Muscle layer of duodenum (tissue), 2 donors: ENCODE measurements around the gene TTF1.
A peak's percentile ranks its signal among the peaks of the same experiment; 100 is the strongest.
"Not testable (repeated sequence)": the region's sequence is repeated elsewhere in the genome, so short reads cannot be mapped to it uniquely, and the experiment has no call there.

Source experiments
- H3K27ac ChIP-seq: one replicate; pipeline ENCODE4 v1.7.0; 2013; ENCODE audit warnings: mild to moderate bottlenecking, low read length
- H3K27me3 ChIP-seq: one replicate; pipeline ENCODE4 v1.7.0; 2013; ENCODE audit warnings: low read depth, mild to moderate bottlenecking, control low read depth, low read length
- H3K36me3 ChIP-seq, 2 donors: one replicate each; pipeline ENCODE4 v1.7.0; 2013; ENCODE audit warnings: low read length in 2 of 2, control low read depth in 1 of 2, mild to moderate bottlenecking in 1 of 2; ENCODE audit not compliant: insufficient read depth in 2 of 2, control insufficient read depth in 1 of 2
- H3K4me1 ChIP-seq, 2 donors: one replicate each; pipeline ENCODE4 v1.7.0; 2013; ENCODE audit warnings: low read length in 2 of 2, mild to moderate bottlenecking in 2 of 2, control low read depth in 1 of 2, moderate library complexity in 1 of 2; ENCODE audit not compliant: insufficient read depth in 2 of 2, control insufficient read depth in 1 of 2
- H3K4me3 ChIP-seq, 2 donors: one replicate each; pipeline ENCODE4 v1.7.0; 2013; ENCODE audit warnings: low read length in 2 of 2, low read depth in 1 of 2, mild to moderate bottlenecking in 1 of 2
- H3K9me3 ChIP-seq, 2 donors: one replicate each; pipeline ENCODE4 v1.7.0; 2013; ENCODE audit warnings: low read length in 2 of 2, control low read depth in 1 of 2, mild to moderate bottlenecking in 1 of 2; ENCODE audit not compliant: control insufficient read depth in 1 of 2
- donor health status: healthy.

The TTF1 gene

DNA sequence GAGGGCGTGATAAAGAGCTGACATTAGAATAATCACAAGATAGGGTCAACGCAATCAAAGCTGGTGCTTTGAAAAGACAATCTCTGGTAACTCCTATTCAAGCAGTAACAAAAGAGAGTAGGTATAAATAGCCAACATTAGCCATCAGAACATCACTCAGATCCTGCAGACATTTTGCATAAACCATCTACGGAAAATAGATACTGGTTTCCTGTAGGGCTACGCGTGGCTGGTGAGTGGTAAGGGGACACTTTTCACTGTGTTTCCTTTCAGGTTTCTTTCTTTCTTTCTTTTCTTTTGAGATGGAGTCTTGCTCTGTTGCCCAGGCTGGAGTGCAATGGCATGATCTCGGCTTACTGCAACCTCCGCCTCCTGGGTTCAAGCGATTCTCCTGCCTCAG lies 22.3 kb downstream of the TTF1 start:
- no peaks in the 10 kb centered on the region for H3K9me3 ChIP-seq
- no peaks in the 10 kb centered on the region for H3K27me3 ChIP-seq
- no peaks in the 10 kb centered on the region for H3K4me1 ChIP-seq
- no peak overlapping the region for H3K4me3 ChIP-seq
- peaks cover 45 to 76% of the 10 kb centered on the region in 2 donors for H3K36me3 ChIP-seq
- no peak overlapping the region for H3K27ac ChIP-seq

DNA sequence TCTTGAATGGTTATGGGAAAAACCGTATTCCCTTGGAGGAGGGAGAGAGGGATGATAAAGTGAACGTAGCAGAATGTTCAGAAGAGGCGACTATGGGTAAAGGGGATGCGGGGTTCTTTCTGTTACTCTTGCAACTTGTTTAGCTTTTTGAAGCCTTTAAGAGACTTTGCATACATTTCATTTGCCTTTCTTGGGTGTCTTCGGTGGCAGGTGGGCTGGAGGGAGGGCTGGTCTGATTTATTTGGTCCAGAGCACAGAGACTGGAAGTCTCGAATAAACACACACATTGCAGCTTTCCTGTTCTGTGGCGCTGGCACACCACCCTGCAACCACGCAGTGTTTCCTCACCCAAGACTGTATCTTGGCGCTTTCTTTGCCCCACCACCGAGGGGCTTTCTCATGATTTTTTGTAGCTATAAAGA lies 23.2 kb downstream of the TTF1 start:
- H3K4me3 ChIP-seq = no peak overlapping the region
- H3K27me3 ChIP-seq = no peaks in the 10 kb centered on the region
- no peaks in the 10 kb centered on the region for H3K4me1 ChIP-seq
- H3K9me3 ChIP-seq = no peaks in the 10 kb centered on the region
- peaks cover 48 to 72% of the 10 kb centered on the region in 2 donors for H3K36me3 ChIP-seq
- no peak overlapping the region for H3K27ac ChIP-seq

DNA sequence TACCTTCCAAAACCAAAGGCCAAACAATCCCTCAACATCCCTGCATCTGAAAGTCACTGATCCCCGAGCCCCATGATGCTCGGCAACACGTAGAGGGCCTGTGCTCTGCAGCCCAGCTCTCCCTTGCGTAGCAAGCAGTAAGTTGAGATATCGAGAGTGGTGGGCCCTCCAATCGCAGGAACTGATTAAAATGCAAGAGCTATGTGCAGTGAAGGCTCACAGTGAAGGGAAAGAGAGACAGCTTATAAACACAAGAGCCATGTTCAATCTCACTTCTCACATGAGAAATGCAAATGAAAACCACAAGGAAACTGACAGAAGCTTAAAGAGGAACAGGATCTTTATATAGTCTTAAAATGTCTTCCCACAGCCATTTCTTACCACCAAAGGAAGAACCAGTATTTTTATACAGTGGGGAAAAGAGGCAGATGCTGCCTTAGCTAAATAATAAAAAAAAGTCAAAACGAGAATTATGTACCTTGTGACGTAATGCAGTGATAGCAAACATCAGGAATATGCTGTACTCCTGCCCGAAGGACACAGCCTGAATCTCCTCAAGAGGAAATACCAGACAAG lies 24.6 kb downstream of the TTF1 start:
- H3K27me3 ChIP-seq = no peaks in the 10 kb centered on the region
- H3K4me1 ChIP-seq = no peaks in the 10 kb centered on the region
- H3K36me3 ChIP-seq = peaks cover 41 to 72% of the 10 kb centered on the region in 2 donors
- no peak overlapping the region for H3K27ac ChIP-seq
- H3K4me3 ChIP-seq = no peak overlapping the region
- no peaks in the 10 kb centered on the region for H3K9me3 ChIP-seq

DNA sequence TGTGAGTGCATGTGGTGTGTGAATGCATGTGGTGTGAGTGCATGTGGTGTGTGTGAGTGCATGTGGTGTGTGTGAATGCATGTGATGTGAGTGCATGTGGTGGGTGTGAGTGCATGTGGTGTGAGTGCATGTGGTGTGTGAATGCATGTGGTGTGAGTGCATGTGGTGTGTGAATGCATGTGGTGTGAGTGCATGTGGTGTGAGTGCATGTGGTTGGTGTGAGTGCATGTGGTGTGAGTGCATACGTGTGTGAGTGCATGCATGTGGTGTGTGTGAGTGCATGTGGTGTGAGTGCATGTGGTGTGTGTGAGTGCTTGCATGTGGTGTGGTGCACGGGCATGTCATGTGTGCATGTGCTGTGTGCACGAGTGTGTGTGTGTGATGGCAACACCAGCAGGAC lies 28.2 kb downstream of the TTF1 start:
- not testable (repeated sequence) for H3K4me1 ChIP-seq, H3K4me3 ChIP-seq, H3K27ac ChIP-seq, H3K9me3 ChIP-seq, H3K27me3 ChIP-seq
- peaks cover 34 to 61% of the 10 kb centered on the region in 2 donors for H3K36me3 ChIP-seq

DNA sequence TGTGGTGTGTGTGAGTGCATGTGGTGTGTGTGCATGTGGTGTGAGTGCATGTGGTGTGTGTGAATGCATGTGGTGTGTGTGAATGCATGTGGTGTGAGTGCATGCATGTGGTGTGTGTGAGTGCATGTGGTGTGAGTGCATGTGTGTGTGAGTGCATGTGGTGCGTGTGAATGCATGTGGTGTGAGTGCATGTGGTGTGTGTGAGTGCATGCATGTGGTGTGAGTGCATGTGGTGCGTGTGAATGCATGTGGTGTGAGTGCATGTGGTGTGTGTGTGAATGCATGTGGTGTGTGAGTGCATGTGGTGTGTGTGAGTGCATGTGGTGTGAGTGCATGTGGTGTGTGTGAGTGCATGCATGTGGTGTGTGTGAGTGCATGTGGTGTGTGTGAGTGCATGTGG lies 28.9 kb downstream of the TTF1 start:
- H3K4me1 ChIP-seq, H3K27me3 ChIP-seq, H3K4me3 ChIP-seq, H3K9me3 ChIP-seq, H3K27ac ChIP-seq: not testable (repeated sequence)
- H3K36me3 ChIP-seq = peaks cover 34 to 56% of the 10 kb centered on the region in 2 donors

DNA sequence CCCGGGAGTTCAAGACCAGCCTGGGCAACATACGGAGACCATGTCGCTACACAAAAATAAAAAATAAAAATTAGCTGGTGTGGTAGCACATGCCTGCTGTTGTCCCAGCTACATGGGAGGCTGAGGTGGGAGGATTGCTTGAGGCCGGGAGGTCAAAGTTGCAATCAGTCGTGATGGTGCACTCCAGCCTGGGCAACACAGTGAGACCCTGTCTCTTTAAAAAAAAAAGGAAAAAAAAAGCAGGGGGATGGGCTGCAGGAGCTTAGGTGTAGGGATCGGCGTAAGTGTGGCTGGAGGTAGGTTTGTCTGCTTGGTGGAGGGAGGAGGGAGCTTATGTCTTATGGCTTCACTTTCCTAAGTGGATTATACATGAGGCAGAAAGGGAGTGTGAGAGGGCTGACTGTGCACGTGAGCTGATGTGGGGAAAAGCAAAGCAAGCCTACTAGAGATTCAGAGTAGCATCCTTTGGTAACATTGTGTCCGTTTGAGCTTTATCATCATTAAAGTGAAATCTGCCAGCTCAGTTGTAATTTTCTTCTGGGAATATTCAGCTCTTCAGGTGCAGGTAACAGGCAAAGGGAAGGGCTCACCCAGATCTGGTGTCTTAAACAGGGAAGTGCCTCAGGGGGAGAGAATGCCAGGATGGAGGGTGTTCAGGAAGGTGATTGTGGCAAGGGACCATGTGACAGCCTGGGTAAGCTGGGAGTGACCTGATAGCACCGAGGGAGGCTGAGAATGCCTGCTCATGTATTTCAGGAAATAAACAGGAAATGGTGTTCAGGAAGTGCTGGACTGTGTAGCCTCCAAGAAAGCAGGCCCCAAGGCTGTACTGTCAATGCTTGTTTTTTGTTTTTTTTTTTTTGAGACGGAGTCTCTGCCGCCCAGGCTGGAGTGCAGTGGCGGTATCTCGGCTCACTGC lies 34.2 kb downstream of the TTF1 start:
- Histone ChIP-seq H3K4me3 (no peak overlapping the region), H3K36me3 (peaks cover 23 to 26% of the 10 kb centered on the region in 2 donors), H3K9me3 (no peaks in the 10 kb centered on the region), H3K27me3 (no peaks in the 10 kb centered on the region), H3K27ac (peak overlapping the region; percentile 45), H3K4me1 (no peaks in the 10 kb centered on the region)

DNA sequence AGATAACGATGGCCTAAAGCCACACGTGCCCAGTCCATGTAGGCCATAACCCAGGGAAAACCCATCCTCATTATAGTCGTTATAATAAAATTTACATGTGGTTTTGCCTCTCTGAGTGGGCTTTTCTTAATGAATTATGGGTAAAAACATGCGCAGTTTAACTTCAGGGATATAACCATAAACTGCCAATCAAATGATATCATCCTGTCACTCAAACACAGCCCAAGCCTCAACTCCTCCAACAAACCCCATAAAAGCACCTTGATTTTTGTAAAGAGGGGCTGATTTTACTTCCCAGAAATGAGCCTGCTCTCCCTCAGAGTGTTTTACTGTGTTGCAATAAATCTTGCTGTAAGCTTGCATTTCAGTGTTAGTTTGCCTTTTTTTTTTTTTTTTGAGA lies 36.0 kb downstream of the TTF1 start:
- Histone ChIP-seq H3K4me3 (no peak overlapping the region), H3K27me3 (no peaks in the 10 kb centered on the region)

DNA sequence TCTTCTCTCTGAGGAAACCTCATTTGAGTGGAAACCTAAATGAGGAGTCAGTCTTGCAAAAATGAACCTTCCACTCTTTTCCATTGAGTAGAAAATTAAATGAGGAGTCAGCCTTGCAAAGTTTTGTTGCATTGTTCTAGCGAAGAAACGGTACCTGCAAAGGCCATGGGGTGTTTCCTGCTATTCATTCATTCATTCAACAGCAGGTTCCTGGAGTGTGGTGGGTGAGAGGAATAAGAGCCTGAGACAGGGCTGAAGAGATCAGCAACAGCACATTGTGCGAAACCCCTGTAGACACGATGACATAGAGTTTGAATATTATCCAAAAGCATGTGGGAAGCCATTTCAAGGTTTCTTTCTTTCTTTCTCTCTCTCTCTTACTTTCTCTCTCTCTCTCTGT lies 37.2 kb downstream of the TTF1 start:
- Histone ChIP-seq H3K27me3 (no peaks in the 10 kb centered on the region), H3K36me3 (no peaks in the 10 kb centered on the region), H3K4me1 (no peaks in the 10 kb centered on the region), H3K9me3 (no peaks in the 10 kb centered on the region), H3K4me3 (no peak overlapping the region), H3K27ac (no peak overlapping the region)

More for the DNA sequence above, 36.0 kb downstream of the TTF1 start:
- Histone ChIP-seq H3K27ac (no peak overlapping the region), H3K9me3 (no peaks in the 10 kb centered on the region), H3K36me3 (peaks cover 6 to 8% of the 10 kb centered on the region in 2 donors), H3K4me1 (no peaks in the 10 kb centered on the region)

DNA sequence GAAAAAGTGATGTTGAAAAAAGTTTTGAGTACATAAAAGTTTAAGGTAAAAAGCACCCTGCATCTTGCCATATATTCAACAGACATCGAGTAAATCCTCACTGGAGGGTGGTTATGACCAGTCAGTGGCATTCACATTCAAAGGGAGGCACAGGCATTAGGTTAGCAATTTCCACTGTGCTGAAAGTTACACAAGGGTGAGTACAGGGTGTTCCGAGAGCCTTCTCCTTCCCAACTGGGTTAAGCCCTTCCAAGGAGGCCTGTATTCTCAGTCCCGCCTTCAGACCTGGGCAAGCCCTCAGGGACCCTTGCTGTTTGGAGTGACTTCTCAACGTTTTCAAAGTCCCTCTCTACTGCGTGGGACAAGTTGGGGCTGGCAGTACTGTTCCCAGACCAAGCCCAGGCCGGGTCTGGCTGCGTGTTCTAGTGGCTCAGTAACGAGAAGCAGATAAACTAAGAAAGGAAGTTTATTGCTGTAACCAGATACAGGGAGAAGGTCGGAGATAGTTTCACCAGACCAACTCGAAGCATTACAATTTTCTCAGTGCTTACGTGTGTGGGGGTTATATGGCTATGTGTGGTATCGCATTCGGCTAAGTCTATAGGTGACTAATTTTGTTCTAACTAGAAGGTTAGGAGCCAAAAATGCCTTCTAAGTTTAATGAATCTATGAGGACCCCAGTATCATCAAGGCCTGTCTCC lies 38.9 kb downstream of the TTF1 start:
- Histone ChIP-seq H3K4me1 (no peaks in the 10 kb centered on the region), H3K27ac (no peak overlapping the region), H3K27me3 (no peaks in the 10 kb centered on the region), H3K9me3 (no peaks in the 10 kb centered on the region), H3K36me3 (no peaks in the 10 kb centered on the region), H3K4me3 (no peak overlapping the region)

DNA sequence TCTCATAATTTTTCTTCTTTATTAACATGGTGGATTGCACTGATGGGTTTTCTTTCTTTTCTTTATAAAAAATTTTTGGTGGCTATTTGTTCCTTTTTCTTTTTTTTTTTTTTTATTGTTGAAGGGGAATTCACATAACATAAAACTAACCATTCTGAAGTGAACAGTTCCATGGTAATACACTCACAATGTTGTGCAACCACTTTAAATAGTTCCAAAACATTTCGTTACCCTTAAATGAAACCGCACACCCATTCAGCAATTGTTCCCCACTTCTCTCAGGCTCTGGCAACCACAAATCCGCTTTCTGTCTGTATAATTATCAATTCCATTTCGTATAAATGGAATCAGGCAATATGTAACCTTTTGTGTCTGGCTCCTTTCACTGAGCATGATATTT lies 40.2 kb downstream of the TTF1 start:
- no peaks in the 10 kb centered on the region for H3K4me1 ChIP-seq
- H3K27ac ChIP-seq = no peak overlapping the region
- H3K27me3 ChIP-seq = no peaks in the 10 kb centered on the region
- no peaks in the 10 kb centered on the region for H3K9me3 ChIP-seq
- H3K36me3 ChIP-seq = no peaks in the 10 kb centered on the region
- no peak overlapping the region for H3K4me3 ChIP-seq

DNA sequence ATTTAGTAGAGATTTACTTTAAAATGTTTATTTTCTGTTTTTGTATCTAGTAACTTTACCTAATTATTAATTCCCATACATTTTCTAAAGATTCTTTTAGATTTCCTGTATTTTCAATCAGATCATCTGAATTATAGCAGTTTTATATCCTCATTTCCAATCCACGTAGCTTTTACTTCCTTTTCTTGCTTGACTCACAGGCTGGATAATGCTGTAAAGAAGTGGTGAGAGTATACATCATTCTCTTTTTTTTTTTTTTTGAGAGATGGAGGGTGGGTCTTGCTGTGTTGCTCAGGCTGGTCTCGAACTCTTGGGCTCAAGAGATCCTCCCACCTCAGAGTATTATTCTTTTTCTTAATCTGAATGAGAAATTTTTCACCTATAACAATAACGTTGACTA lies 40.7 kb downstream of the TTF1 start:
- no peaks in the 10 kb centered on the region for H3K36me3 ChIP-seq
- H3K4me3 ChIP-seq = no peak overlapping the region
- no peaks in the 10 kb centered on the region for H3K27me3 ChIP-seq
- no peaks in the 10 kb centered on the region for H3K9me3 ChIP-seq
- H3K27ac ChIP-seq = no peak overlapping the region
- no peaks in the 10 kb centered on the region for H3K4me1 ChIP-seq
